ENCODE results near the gene ZDHHC23. TPM values are rescaled to one million over a fixed set of nuclear protein-coding genes. Genes with fewer than 3 reads are reported as not detected.
A peak's percentile ranks its signal among the peaks of the same experiment; 100 is the strongest.

Gene ZDHHC23
- total and polyA plus RNA-seq, 2 of the 13 experiments (the other 11 are each of a cell fraction or from before 2014, with no cell fraction given): 1.6 to 8.8 TPM

- no peak for TF ChIP-seq ZNF761 (CRISPR knock-in tag; conservative IDR thresholded peaks at IDR 0.05)
- TF ChIP-seq ESRRA (CRISPR knock-in tag; IDR thresholded peaks at IDR 0.05; ENCODE audit: low read depth): no peak
- no peak for TF ChIP-seq IRF1 (CRISPR knock-in tag; IDR thresholded peaks at IDR 0.05; ENCODE audit: low read depth)
- no peak for TF ChIP-seq E2F2 (CRISPR knock-in tag; IDR thresholded peaks at IDR 0.05; ENCODE audit: borderline replicate concordance)
- TF ChIP-seq ZNF446 (CRISPR knock-in tag; IDR thresholded peaks at IDR 0.05): no peak
- no peak for TF ChIP-seq DMAP1 (CRISPR knock-in tag; IDR thresholded peaks at IDR 0.05)
- no peak for TF ChIP-seq MTF1 (CRISPR knock-in tag; IDR thresholded peaks at IDR 0.05)
- no peak for TF ChIP-seq KAT2B (IDR thresholded peaks at IDR 0.05; ENCODE audit: borderline replicate concordance, low read depth, low read length)
- TF ChIP-seq ZNF597 (CRISPR knock-in tag; IDR thresholded peaks at IDR 0.05): no peak
- TF ChIP-seq ZNF75D (CRISPR knock-in tag; IDR thresholded peaks at IDR 0.05; ENCODE audit: borderline replicate concordance): no peak
- no peak for TF ChIP-seq PREB (CRISPR knock-in tag; IDR thresholded peaks at IDR 0.05)
- TF ChIP-seq ZNF430 (CRISPR knock-in tag; IDR thresholded peaks at IDR 0.05): 0 out of 2 replicates have a peak, but pooled peaks have one; percentile 8
- TF ChIP-seq NR2F6 (IDR thresholded peaks at IDR 0.05): no peak
- no peak for TF ChIP-seq NR2F6 (CRISPR knock-in tag; IDR thresholded peaks at IDR 0.05)
- TF ChIP-seq ZNF12 (CRISPR knock-in tag; IDR thresholded peaks at IDR 0.05): no peak
- TF ChIP-seq ZBTB44 (CRISPR knock-in tag; IDR thresholded peaks at IDR 0.05): no peak
- TF ChIP-seq ZNF510 (CRISPR knock-in tag; IDR thresholded peaks at IDR 0.05; ENCODE audit: low read depth): no peak
- 0 out of 2 replicates have a peak, but pooled peaks have one; percentile 45 for TF ChIP-seq ZXDC (CRISPR knock-in tag; IDR thresholded peaks at IDR 0.05)
- TF ChIP-seq TSC22D2 (CRISPR knock-in tag; IDR thresholded peaks at IDR 0.05; ENCODE audit: borderline replicate concordance): no peak
- TF ChIP-seq TBX3 (IDR thresholded peaks at IDR 0.05; ENCODE audit: borderline replicate concordance): no peak
- TF ChIP-seq MIXL1 (CRISPR knock-in tag; IDR thresholded peaks at IDR 0.05): no peak
- no peak for TF ChIP-seq IRX3 (CRISPR knock-in tag; IDR thresholded peaks at IDR 0.05; ENCODE audit: borderline replicate concordance, low read depth)
Measured at GRCh38 chr3:113947372-113948014, at the start of gene ZDHHC23 (continued).
